Cardiac fibroblast (primary cell): ENCODE measurements around the gene GOLGA1.
A peak's percentile ranks its signal among the peaks of the same experiment; 100 is the strongest.

Source experiments
- DNase-seq, 2 donors: peaks; one replicate each; pipeline versions ENCODE4 v3.0.0 to v3.0.0-alpha.2; 2010; ENCODE audit warnings: low read depth in 2 of 2
- H3K4me3 ChIP-seq, 2 donors: replicated peaks in 1 of 2; 1 replicate in 1 of 2; 2 replicates in 1 of 2; pipeline ENCODE4 v1.5.1; 2011; ENCODE audit warnings: low read depth in 2 of 2, low read length in 2 of 2, mild to moderate bottlenecking in 2 of 2, moderate library complexity in 1 of 2
- TF ChIP-seq, protein P1 (sequence below): IDR thresholded peaks from one replicate; pipeline ENCODE4 v1.5.1; 2011; ENCODE audit warnings: low read depth, mild to moderate bottlenecking, low read length, inconsistent platforms

The GOLGA1 gene

DNA sequence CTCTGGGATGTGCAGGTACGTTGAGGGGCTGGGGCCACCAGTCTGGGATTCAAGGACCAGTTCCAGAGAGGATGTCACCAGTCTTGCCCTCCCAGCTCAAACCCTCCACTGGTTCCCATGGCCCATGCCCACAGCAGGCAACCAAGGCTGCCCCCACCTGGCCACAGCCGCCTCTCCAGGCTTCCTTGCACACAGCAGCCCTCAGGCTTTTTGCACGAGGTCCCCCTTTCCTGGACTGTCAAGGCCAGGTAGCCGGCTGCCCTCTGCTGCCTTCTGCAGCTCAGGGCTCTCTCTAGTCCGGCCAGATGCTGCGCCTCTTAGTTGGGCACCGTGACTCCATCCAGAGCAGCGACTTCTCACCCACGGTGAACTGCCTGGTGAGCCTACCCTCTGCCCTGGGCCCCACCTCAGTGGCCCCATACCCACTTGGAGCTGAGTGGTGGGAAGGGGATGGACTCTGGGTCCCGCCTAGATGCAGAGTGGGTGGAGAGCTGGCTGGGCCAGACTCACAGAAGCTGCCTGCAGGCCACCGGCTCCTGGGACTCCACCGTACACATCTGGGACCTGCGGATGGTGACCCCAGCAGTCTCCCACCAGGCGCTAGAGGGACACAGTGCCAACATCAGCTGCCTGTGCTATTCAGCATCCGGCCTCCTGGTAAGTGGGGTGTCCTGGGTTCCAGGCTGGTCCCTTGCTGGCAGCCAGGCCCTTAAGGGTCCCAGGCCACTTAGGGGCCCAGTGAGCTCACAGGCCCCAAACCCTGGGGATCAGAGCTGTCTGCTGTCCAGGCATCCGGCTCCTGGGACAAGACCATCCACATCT lies 84.7 kb downstream of the GOLGA1 start:
- TF ChIP-seq, protein P1, sequence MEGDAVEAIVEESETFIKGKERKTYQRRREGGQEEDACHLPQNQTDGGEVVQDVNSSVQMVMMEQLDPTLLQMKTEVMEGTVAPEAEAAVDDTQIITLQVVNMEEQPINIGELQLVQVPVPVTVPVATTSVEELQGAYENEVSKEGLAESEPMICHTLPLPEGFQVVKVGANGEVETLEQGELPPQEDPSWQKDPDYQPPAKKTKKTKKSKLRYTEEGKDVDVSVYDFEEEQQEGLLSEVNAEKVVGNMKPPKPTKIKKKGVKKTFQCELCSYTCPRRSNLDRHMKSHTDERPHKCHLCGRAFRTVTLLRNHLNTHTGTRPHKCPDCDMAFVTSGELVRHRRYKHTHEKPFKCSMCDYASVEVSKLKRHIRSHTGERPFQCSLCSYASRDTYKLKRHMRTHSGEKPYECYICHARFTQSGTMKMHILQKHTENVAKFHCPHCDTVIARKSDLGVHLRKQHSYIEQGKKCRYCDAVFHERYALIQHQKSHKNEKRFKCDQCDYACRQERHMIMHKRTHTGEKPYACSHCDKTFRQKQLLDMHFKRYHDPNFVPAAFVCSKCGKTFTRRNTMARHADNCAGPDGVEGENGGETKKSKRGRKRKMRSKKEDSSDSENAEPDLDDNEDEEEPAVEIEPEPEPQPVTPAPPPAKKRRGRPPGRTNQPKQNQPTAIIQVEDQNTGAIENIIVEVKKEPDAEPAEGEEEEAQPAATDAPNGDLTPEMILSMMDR: peak; percentile 59
- no peak for DNase-seq

DNA sequence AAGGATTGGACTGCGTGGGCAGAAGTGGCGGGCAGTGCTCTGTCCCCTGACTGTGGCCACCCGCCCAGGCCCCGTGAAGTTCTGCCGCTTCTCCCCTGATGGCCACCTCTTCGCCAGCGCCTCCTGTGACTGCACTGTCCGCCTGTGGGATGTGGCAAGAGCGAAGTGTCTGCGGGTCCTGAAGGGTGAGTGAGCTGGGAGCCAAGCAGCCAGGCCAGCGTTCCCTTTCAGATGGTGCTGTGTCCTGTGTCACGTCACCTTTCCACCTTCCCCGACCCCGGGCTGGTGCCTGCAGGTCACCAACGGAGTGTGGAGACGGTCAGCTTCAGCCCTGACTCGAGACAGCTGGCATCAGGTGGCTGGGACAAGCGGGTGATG lies 85.3 kb downstream of the GOLGA1 start:
- DNase-seq: no peak
- TF ChIP-seq, protein P1: no peak
- no peak overlapping the region for H3K4me3 ChIP-seq

More for the DNA sequence above, 84.7 kb downstream of the GOLGA1 start:
- no peak overlapping the region for H3K4me3 ChIP-seq

DNA sequence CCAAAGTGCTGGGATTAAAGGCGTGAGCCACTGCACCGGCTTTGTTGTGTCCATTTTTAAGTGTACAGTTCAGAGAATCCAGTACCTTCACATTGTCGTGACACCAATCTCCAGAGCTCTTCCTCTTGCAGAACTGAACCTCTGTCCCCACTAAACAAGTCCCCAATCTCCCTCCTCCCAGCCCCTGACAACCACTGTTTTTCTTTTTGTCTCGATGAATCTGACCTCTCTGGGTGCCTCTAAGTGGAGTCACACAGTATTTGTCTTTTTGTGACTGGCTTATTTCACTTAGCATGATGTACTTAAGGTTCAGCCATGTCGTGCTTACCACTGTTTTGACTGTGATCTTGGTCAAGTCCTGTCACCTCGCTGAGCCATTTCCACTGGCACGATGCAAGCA lies 86.1 kb downstream of the GOLGA1 start:
- no peak overlapping the region for H3K4me3 ChIP-seq
- DNase-seq: no peak
- TF ChIP-seq, protein P1: no peak

DNA sequence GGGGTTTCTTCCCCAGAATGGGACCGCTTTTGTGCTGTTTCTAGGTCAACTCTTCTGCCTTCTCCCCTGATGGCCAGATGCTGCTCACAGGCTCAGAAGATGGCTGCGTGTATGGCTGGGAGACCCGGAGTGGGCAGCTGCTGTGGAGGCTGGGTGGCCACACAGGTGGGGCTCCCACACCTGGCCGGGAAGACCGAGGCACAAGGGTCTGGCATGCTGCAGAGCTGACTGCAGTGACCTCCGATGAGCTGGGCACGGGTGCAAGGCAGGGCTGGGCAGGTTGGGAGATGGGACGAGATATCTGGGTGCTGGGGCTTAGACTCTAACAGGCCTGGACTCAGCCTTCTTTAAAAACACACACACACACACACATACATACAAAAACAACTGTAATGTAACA lies 86.7 kb downstream of the GOLGA1 start:
- H3K4me3 ChIP-seq: no peak overlapping the region
- TF ChIP-seq, protein P1: no peak
- no peak for DNase-seq

DNA sequence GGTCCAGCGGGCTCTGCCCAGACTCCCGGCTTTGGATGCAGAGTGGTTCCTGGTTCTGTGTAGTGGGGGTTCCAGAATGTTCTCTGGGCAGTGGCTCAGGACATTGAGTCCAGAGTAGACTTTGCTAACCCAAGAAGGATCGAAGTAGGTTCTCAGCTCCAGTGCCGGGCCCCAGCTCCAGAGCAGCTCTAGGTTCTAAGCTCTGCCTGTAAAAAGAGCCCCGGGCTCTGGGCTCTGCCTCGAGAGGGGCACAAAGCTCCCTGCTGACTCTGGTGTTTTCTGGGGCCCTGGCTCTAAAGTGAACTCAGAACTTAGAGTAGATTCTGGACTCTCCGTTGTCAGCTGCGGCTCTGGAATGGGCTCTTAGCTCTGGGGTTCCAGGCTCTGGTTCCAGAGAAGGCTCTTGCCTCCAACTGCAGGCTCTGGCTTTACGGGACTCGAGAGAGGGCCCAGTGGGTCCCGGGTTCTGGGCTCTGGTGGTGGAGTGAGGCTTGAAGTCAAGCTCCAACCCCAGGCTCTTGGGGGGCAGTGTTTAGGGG lies 87.2 kb downstream of the GOLGA1 start:
- DNase-seq: no peak
- peak overlapping the region; percentile 41 to 61 for H3K4me3 ChIP-seq
- TF ChIP-seq, protein P1: no peak

DNA sequence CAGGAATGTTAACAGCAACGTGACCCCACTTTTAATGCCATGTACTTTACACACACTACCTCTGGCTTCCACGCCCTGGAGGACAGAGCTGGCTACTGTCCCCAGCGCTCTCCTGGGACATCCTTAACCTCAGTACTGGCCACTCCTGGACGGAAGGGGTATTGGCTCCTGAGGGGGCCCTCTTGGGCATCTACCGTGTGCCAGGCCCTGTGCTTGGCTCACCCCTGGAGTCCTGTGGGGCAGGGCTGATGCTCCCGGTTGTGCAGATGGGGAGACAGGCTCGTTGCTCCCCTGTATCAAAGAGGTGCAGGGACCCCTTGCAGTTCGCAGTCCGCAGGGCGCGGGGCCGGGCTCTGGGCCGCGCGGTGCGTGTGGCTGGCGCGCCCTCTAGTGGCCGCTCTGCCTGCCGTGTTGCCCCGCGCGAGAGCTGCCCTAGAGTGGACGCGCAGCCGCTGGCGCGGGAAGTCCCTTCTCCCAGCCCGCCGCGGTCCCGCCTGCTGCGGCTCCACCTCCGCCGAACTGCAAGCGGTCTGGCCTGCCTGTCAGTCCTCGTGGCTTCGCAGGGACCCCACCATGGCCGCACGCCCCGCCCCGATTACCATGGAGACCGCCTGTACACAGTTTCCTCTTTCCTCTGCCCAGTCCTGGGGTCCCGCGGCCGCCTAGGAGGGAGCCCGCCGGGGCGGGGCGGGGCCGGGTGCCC lies 87.9 kb downstream of the GOLGA1 start, which contains the start of gene WDR38:
WDR38 (plus strand) TSS at position 632 of the 703 bp plus-strand sequence. CDS start 72 bp downstream, outside the sequence.
- TF ChIP-seq, protein P1: peak; percentile 84
- DNase-seq: peak; percentile 70 to 75
- peak within 1 kb of the TSS; percentile 41 to 61 for H3K4me3 ChIP-seq
